ELF-1 (cell line): ENCODE measurements around the gene STK4.

Experiments used
- DNase-seq: peaks from one replicate; pipeline ENCODE4 v3.0.0-alpha.2; 2016; ENCODE audit warnings: low read depth, low spot score

Gene STK4

GRCh38 chr20:44954211-44954610 lies 12.1 kb upstream of the STK4 start:
- no peak for DNase-seq

- no peak for DNase-seq
Observed at GRCh38 chr20:44955270-44955669, 11.0 kb upstream of the STK4 start.

- DNase-seq: peak; percentile 8
Observed at GRCh38 chr20:44956410-44956809, 9.9 kb upstream of the STK4 start.

- DNase-seq: no peak
Observed at GRCh38 chr20:44958276-44958675, 8.0 kb upstream of the STK4 start.

GRCh38 chr20:44959082-44959637 lies 7.2 kb upstream of the STK4 start:
- DNase-seq: peak; percentile 37

GRCh38 chr20:44959638-44960102 lies 6.6 kb upstream of the STK4 start:
- no peak for DNase-seq

GRCh38 chr20:44960103-44960852 lies 6.0 kb upstream of the STK4 start, which contains the start of gene TOMM34:
Gene TOMM34 (minus strand): TSS chr20:44960397. CDS start chr20:44960333, 64 bp downstream.
- DNase-seq: peak; percentile 94

- peak; percentile 22 for DNase-seq
Observed at GRCh38 chr20:44961011-44961869, 5.1 kb upstream of the STK4 start.

GRCh38 chr20:44961870-44962267 lies 4.4 kb upstream of the STK4 start:
- DNase-seq: peak; percentile 26

GRCh38 chr20:44962483-44962882 lies 3.8 kb upstream of the STK4 start:
- DNase-seq: no peak

GRCh38 chr20:44963325-44964215 lies 2.7 kb upstream of the STK4 start:
- no peak for DNase-seq

- DNase-seq: no peak
Observed at GRCh38 chr20:44965651-44966029, 672 bp upstream of the STK4 start.

- DNase-seq: no peak
Observed at GRCh38 chr20:44967207-44967807, 995 bp downstream of the STK4 start.

- no peak for DNase-seq
Observed at GRCh38 chr20:44969300-44969894, 3.1 kb downstream of the STK4 start.

- no peak for DNase-seq
Observed at GRCh38 chr20:44970243-44970757, 4.0 kb downstream of the STK4 start.

- no peak for DNase-seq
Observed at GRCh38 chr20:44973053-44973452, 6.7 kb downstream of the STK4 start.

GRCh38 chr20:44976698-44977097 lies 10.4 kb downstream of the STK4 start:
- no peak for DNase-seq

GRCh38 chr20:44979090-44979621 lies 12.8 kb downstream of the STK4 start:
- no peak for DNase-seq

GRCh38 chr20:44981736-44982406 lies 15.6 kb downstream of the STK4 start:
- DNase-seq: no peak
